Fibroblast of lung (primary cell): ENCODE results near the gene KSR2. TPM values are rescaled to one million over a fixed set of nuclear protein-coding genes. Genes with fewer than 3 reads are reported as not detected.

Experiments used
- DNase-seq, 2 donors: peaks; one replicate each; pipeline versions ENCODE4 v3.0.0 to v3.0.0-alpha.2; 2010; ENCODE audit warnings: low read depth in 2 of 2
- H2AFZ ChIP-seq: 2 replicates; pipeline ENCODE4 v1.5.1; 2012; ENCODE audit warnings: low read length, control low read depth, inconsistent platforms
- H3K27ac ChIP-seq: 2 replicates; pipeline ENCODE4 v1.5.1; 2011; ENCODE audit warnings: low read length, control low read depth; ENCODE audit not compliant: insufficient read depth
- H3K27me3 ChIP-seq: 2 replicates; pipeline ENCODE4 v1.5.1; 2011; ENCODE audit warnings: mild to moderate bottlenecking, low read length; ENCODE audit not compliant: control insufficient read depth, insufficient read depth
- H3K36me3 ChIP-seq: 2 replicates; pipeline ENCODE4 v1.5.1; 2011; ENCODE audit warnings: low read length; ENCODE audit not compliant: control insufficient read depth, insufficient read depth
- H3K4me1 ChIP-seq: 2 replicates; pipeline ENCODE4 v1.5.1; 2011; ENCODE audit warnings: low read length; ENCODE audit not compliant: control insufficient read depth, insufficient read depth; ENCODE audit errors: extremely low read depth
- H3K4me2 ChIP-seq: 2 replicates; pipeline ENCODE4 v1.5.1; 2011; ENCODE audit warnings: low read length, control low read depth; ENCODE audit not compliant: insufficient read depth; ENCODE audit errors: extremely low read depth
- H3K4me3 ChIP-seq, 4 experiments: fragments of 200-600 bp in 1 of 4; sonication (generic) in 1 of 4; replicated peaks in 1 of 4; 2 replicates each; pipeline ENCODE4 v1.5.1; 2011 to 2016; ENCODE audit warnings: low read length in 4 of 4, low read depth in 3 of 4, mild to moderate bottlenecking in 3 of 4, control low read depth in 2 of 4, inconsistent platforms in 1 of 4, mixed read lengths in 1 of 4; ENCODE audit not compliant: insufficient read depth in 1 of 4; ENCODE audit errors: control extremely low read depth in 1 of 4
- H3K79me2 ChIP-seq: 2 replicates; pipeline ENCODE4 v1.5.1; 2012; ENCODE audit warnings: mild to moderate bottlenecking, low read length, inconsistent platforms; ENCODE audit not compliant: control insufficient read depth, insufficient read depth
- H3K9ac ChIP-seq: 2 replicates; pipeline ENCODE4 v1.5.1; 2011; ENCODE audit warnings: mild to moderate bottlenecking, low read length, control low read depth; ENCODE audit not compliant: insufficient read depth
- H3K9me3 ChIP-seq: 2 replicates; pipeline ENCODE4 v1.5.1; 2012; ENCODE audit warnings: low read depth, low read length; ENCODE audit not compliant: control insufficient read depth, insufficient read depth
- H4K20me1 ChIP-seq: 2 replicates; pipeline ENCODE4 v1.5.1; 2011; ENCODE audit warnings: low read length; ENCODE audit not compliant: control insufficient read depth, insufficient read depth; ENCODE audit errors: extremely low read depth
- EZH2 ChIP-seq: IDR thresholded peaks from 2 replicates; pipeline ENCODE4 v1.5.1; 2012; ENCODE audit warnings: low read length, control low read depth, mild to moderate bottlenecking; ENCODE audit errors: missing control alignments
- polyA plus RNA-seq, 2 donors: library from polyadenylated mRNA; depleted of rRNA in 1 of 2; stranded (reverse) in 1 of 2; unstranded in 1 of 2; fragments of >200 nt; gene quantifications; 2 replicates each; pipeline ENCODE4 v1.2.1, GENCODE V29; 2011 to 2012; ENCODE audit warnings: missing spikeins in 1 of 2
- total RNA-seq: library from RNA; depleted of rRNA; stranded (reverse); fragments of >200 nt; gene quantifications from 2 replicates; pipeline ENCODE4 v1.2.1, GENCODE V29; 2014
- TF ChIP-seq, protein P1 (sequence below), 2 donors: IDR thresholded peaks in 1 of 2; conservative IDR thresholded peaks in 1 of 2; 1 replicate in 1 of 2; 2 replicates in 1 of 2; pipeline ENCODE4 v1.5.1; 2011 to 2012; ENCODE audit warnings: low read length in 2 of 2, control low read depth in 1 of 2, inconsistent platforms in 1 of 2, low read depth in 1 of 2, mild to moderate bottlenecking in 1 of 2

KSR2 gene
- total and polyA plus RNA-seq, 2 donors (not counting 1 experiment from before 2014, with no cell fraction given) = not detected

DNA sequence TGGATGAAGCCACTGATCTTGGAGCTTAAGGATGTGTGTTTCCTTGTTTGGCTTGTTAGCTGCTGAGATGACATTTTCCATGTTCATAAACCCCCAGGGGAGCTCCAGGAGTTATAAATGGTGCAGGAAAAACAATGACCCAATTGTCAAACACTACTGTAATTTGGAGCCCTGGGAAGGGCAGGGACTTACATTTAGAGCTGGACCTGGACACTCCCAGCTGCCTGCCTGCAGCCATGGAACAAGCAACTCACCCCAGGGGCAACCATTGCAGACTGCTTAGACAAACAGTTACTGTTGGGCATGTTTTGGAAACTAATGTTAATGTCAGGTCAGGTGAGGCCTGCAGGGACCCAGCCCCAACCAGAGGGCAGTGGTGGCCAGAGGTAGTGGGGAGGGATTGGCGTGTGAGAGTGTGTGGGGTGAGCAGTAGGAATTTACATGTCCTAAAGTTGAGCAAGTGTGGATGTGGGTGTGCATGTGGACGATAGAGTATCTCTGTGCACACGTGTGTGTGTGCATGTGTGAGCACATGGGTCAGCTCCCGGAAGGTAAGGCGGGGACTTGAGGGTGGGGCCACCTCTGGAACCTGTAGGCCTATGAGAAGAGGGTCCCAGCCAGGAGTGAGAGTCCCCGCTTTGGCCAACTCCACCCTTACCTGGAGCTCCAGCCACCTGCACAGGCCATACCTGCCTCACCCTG lies 521.0 kb downstream of the KSR2 start:
- Histone ChIP-seq H3K4me3 (no peak overlapping the region), H4K20me1 (no peaks in the 10 kb centered on the region), H3K4me1 (no peaks in the 10 kb centered on the region), H3K27me3 (no peaks in the 10 kb centered on the region), H3K4me2 (no peak overlapping the region), H2AFZ (no peak overlapping the region), H3K36me3 (no peaks in the 10 kb centered on the region), H3K27ac (no peak overlapping the region), H3K9me3 (no peaks in the 10 kb centered on the region), H3K9ac (no peak overlapping the region), H3K79me2 (no peaks in the 10 kb centered on the region)
- TF ChIP-seq, protein P1, sequence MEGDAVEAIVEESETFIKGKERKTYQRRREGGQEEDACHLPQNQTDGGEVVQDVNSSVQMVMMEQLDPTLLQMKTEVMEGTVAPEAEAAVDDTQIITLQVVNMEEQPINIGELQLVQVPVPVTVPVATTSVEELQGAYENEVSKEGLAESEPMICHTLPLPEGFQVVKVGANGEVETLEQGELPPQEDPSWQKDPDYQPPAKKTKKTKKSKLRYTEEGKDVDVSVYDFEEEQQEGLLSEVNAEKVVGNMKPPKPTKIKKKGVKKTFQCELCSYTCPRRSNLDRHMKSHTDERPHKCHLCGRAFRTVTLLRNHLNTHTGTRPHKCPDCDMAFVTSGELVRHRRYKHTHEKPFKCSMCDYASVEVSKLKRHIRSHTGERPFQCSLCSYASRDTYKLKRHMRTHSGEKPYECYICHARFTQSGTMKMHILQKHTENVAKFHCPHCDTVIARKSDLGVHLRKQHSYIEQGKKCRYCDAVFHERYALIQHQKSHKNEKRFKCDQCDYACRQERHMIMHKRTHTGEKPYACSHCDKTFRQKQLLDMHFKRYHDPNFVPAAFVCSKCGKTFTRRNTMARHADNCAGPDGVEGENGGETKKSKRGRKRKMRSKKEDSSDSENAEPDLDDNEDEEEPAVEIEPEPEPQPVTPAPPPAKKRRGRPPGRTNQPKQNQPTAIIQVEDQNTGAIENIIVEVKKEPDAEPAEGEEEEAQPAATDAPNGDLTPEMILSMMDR (conservative IDR thresholded peaks at IDR 0.05 in 1 of 2, IDR thresholded peaks at IDR 0.05 in 1 of 2; ENCODE audit: low read depth in 1 of 2, low read length in 2 of 2) = no peak
- TF ChIP-seq EZH2 = no peak
- DNase-seq = no peak

GRCh38 chr12:117444781-117445180 lies 524.0 kb downstream of the KSR2 start:
- Histone ChIP-seq H3K27ac (no peak overlapping the region), H2AFZ (no peak overlapping the region), H3K9me3 (no peaks in the 10 kb centered on the region), H3K36me3 (no peaks in the 10 kb centered on the region), H3K9ac (no peak overlapping the region), H4K20me1 (no peaks in the 10 kb centered on the region), H3K27me3 (no peaks in the 10 kb centered on the region), H3K4me1 (no peaks in the 10 kb centered on the region), H3K4me3 (no peak overlapping the region), H3K4me2 (no peak overlapping the region), H3K79me2 (no peaks in the 10 kb centered on the region)
- TF ChIP-seq, protein P1 (conservative IDR thresholded peaks at IDR 0.05 in 1 of 2, IDR thresholded peaks at IDR 0.05 in 1 of 2; ENCODE audit: low read depth in 1 of 2, low read length in 2 of 2) = no peak
- no peak for TF ChIP-seq EZH2
- DNase-seq = no peak

GRCh38 chr12:117441751-117442150 lies 527.0 kb downstream of the KSR2 start:
- Histone ChIP-seq H2AFZ (no peak overlapping the region), H3K9me3 (no peaks in the 10 kb centered on the region), H3K27me3 (no peaks in the 10 kb centered on the region), H3K9ac (no peak overlapping the region), H3K79me2 (no peaks in the 10 kb centered on the region), H3K4me2 (no peak overlapping the region), H3K36me3 (no peaks in the 10 kb centered on the region), H3K4me1 (no peaks in the 10 kb centered on the region), H3K27ac (no peak overlapping the region), H3K4me3 (no peak overlapping the region), H4K20me1 (no peaks in the 10 kb centered on the region)
- TF ChIP-seq, protein P1 (conservative IDR thresholded peaks at IDR 0.05 in 1 of 2, IDR thresholded peaks at IDR 0.05 in 1 of 2; ENCODE audit: low read depth in 1 of 2, low read length in 2 of 2) = no peak
- TF ChIP-seq EZH2 = no peak
- peak in 1 of 2 donors; percentile 63 for DNase-seq
